Osteocyte (in vitro differentiated cells): ENCODE measurements around the gene CCNF. TPM values are rescaled to one million over a fixed set of nuclear protein-coding genes. Genes with fewer than 3 reads are reported as not detected.

Source experiments
- DNase-seq: peaks from one replicate; pipeline ENCODE4 v3.0.0; 2021; ENCODE audit warnings: mixed read lengths; ENCODE audit not compliant: unreplicated experiment; ENCODE audit errors: extremely low spot score
- H3K27ac Mint-ChIP-seq: one replicate; pipeline ENCODE4 v1.8.0; 2021; ENCODE audit warnings: mild to moderate bottlenecking, mixed read lengths; ENCODE audit not compliant: unreplicated experiment
- H3K27me3 Mint-ChIP-seq: one replicate; pipeline ENCODE4 v1.8.0; 2021; ENCODE audit warnings: mixed read lengths; ENCODE audit not compliant: unreplicated experiment
- H3K36me3 Mint-ChIP-seq: one replicate; pipeline ENCODE4 v1.8.0; 2021; ENCODE audit warnings: mixed read lengths; ENCODE audit not compliant: unreplicated experiment
- H3K4me1 Mint-ChIP-seq: one replicate; pipeline ENCODE4 v1.8.0; 2021; ENCODE audit warnings: mixed read lengths; ENCODE audit not compliant: unreplicated experiment
- H3K4me3 Mint-ChIP-seq: one replicate; pipeline ENCODE4 v1.8.0; 2021; ENCODE audit warnings: mild to moderate bottlenecking, moderate library complexity, mixed read lengths; ENCODE audit not compliant: unreplicated experiment
- H3K9me3 Mint-ChIP-seq: one replicate; pipeline ENCODE4 v1.8.0; 2021; ENCODE audit warnings: mixed read lengths; ENCODE audit not compliant: unreplicated experiment
- CTCF ChIP-seq: fragments of 200-600 bp; sonication (generic); IDR thresholded peaks from 2 replicates; pipeline ENCODE4 v1.5.0; 2021; ENCODE audit warnings: antibody characterized with exemption, mild to moderate bottlenecking, moderate library complexity
- microRNA-seq: library from miRNA; unstranded; fragments of <30 nt; microRNA quantifications from one replicate; pipeline ENCODE4 v1.1.0, GENCODE V29; 2020; ENCODE audit not compliant: unreplicated experiment
- total RNA-seq: library from RNA; stranded (reverse); gene quantifications from 2 replicates; pipeline ENCODE4 v1.2.1, GENCODE V29; 2021

CCNF gene
- total RNA-seq, 1 donor from 2014 or later, result 10.0 TPM

GRCh38 chr16:2507665-2508064 is 78.4 kb downstream of the CCNF start:
- no peaks in the 10 kb centered on the region for H3K9me3 Mint-ChIP-seq
- H3K27me3 Mint-ChIP-seq, result no peaks in the 10 kb centered on the region
- DNase-seq, result no peak
- no peaks in the 10 kb centered on the region for H3K36me3 Mint-ChIP-seq
- H3K4me1 Mint-ChIP-seq, result peaks cover 4% of the 10 kb centered on the region
- no peak overlapping the region for H3K4me3 Mint-ChIP-seq
- H3K27ac Mint-ChIP-seq, result no peak overlapping the region
- TF ChIP-seq CTCF, result no peak

Small RNA genes within 50 kb of the gene (microRNA-seq; reads per million reads assigned to microRNA genes)
- gene MIR6767 (not detected), gene MIR6768 (not detected)

Other genes starting within 250 kb of the CCNF start
- 2.4 and 3.7 TPM in 2 replicates for gene CASKIN1, start 232.8 kb upstream of the CCNF start, total RNA-seq
- gene MLST8, start 224.0 kb upstream of the CCNF start, total RNA-seq, result 57.6 and 60.2 TPM in 2 replicates
- gene BRICD5, start 218.6 kb upstream of the CCNF start, total RNA-seq, result 6.6 and 10.1 TPM in 2 replicates
- gene PGP, start 214.6 kb upstream of the CCNF start, total RNA-seq, result 14.1 and 15.0 TPM in 2 replicates
- 24.3 and 26.9 TPM in 2 replicates for gene E4F1, start 205.9 kb upstream of the CCNF start, total RNA-seq
- 1.2 and 1.7 TPM in 2 replicates for gene DNASE1L2, start 193.0 kb upstream of the CCNF start, total RNA-seq
- gene ECI1, start 177.9 kb upstream of the CCNF start, total RNA-seq, result 46.4 and 48.1 TPM in 2 replicates
- 140 and 149 TPM in 2 replicates for gene RNPS1, start 161.3 kb upstream of the CCNF start, total RNA-seq
- gene ABCA3, start 88.7 kb upstream of the CCNF start, total RNA-seq, result 20.4 and 21.0 TPM in 2 replicates
- 4.4 and 6.7 TPM in 2 replicates for gene TEDC2, start 30.7 kb downstream of the CCNF start, total RNA-seq
- gene NTN3, start 41.9 kb downstream of the CCNF start, total RNA-seq, result 1.4 and 1.8 TPM in 2 replicates
- 15.4 and 17.4 TPM in 2 replicates for gene TBC1D24, start 45.7 kb downstream of the CCNF start, total RNA-seq
- 208 and 211 TPM in 2 replicates for gene ATP6V0C, start 84.5 kb downstream of the CCNF start, total RNA-seq
- 52.5 and 56.6 TPM in 2 replicates for gene AMDHD2, start 90.9 kb downstream of the CCNF start, total RNA-seq
- gene CEMP1, start 102.0 kb downstream of the CCNF start, total RNA-seq, result not detected in 2 replicates
- gene PDPK1, start 108.6 kb downstream of the CCNF start, total RNA-seq, result 44.9 and 45.8 TPM in 2 replicates